Astrocyte of the spinal cord (primary cell): ENCODE measurements around the gene TMEM144.
"Not testable (repeated sequence)": the region's sequence is repeated elsewhere in the genome, so short reads cannot be mapped to it uniquely, and the experiment has no call there.

Experiments used
- DNase-seq: peaks from one replicate; pipeline ENCODE4 v3.0.0; 2011; ENCODE audit warnings: low read depth, low spot score
- H3K4me3 ChIP-seq: 2 replicates; pipeline ENCODE4 v1.5.1; 2011; ENCODE audit warnings: low read depth, mild to moderate bottlenecking, low read length, moderate library complexity
- in situ Hi-C: cut with HindIII; loops from 2 replicates; pipeline ENCODE4 v1.10.0; 2017; ENCODE audit warnings: low sequenced_read_pairs
- TF ChIP-seq, protein P1 (sequence below): IDR thresholded peaks from 2 replicates; pipeline ENCODE4 v1.5.1; 2012; ENCODE audit warnings: low read depth, mild to moderate bottlenecking, low read length, inconsistent platforms

The TMEM144 gene

DNA sequence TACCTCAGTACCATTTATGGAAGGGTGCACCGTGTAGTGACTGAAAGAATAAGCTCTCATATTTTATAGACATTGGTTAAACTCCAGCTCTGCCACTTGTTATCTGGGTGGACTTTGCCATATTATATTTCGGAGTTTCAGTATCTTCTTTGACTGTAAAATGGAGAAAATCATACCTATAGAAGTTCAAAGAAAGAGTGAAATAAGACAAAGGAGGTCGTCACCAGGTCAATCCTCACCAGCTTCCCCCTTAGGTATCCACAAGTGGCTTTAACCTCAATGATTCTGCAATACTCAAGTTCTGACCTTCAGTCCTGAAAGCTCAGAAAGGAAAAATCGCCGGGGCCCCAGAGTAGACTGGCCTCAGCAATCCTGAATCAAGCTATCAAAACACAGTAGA is 64.3 kb downstream of the TMEM144 start:
- no peak for DNase-seq
- no peak overlapping the region for H3K4me3 ChIP-seq
- in situ Hi-C loops, result no loop called here
- TF ChIP-seq, protein P1, sequence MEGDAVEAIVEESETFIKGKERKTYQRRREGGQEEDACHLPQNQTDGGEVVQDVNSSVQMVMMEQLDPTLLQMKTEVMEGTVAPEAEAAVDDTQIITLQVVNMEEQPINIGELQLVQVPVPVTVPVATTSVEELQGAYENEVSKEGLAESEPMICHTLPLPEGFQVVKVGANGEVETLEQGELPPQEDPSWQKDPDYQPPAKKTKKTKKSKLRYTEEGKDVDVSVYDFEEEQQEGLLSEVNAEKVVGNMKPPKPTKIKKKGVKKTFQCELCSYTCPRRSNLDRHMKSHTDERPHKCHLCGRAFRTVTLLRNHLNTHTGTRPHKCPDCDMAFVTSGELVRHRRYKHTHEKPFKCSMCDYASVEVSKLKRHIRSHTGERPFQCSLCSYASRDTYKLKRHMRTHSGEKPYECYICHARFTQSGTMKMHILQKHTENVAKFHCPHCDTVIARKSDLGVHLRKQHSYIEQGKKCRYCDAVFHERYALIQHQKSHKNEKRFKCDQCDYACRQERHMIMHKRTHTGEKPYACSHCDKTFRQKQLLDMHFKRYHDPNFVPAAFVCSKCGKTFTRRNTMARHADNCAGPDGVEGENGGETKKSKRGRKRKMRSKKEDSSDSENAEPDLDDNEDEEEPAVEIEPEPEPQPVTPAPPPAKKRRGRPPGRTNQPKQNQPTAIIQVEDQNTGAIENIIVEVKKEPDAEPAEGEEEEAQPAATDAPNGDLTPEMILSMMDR, result no peak

DNA sequence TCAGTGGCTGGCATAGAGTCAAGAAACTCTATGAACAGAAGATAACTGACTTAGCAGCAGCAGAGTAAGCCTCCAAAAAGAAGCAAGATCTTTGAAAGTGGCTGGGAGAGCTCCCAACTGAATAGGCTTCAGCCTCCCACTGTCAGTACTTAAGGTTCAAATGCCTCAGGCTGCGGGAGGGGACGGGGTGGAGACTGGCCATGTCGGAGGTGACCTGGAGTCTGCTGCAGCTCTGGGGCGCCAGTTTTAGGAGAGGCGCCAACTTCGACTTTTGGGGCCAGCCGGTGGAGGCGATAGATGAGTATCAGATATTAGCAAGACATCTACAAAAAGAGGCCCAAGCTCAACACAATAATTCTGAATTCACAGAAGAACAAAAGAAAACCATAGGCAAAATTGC is 67.3 kb downstream of the TMEM144 start:
- DNase-seq, result no peak
- in situ Hi-C loops, result no loop called here
- TF ChIP-seq, protein P1, result no peak
- no peak overlapping the region for H3K4me3 ChIP-seq

DNA sequence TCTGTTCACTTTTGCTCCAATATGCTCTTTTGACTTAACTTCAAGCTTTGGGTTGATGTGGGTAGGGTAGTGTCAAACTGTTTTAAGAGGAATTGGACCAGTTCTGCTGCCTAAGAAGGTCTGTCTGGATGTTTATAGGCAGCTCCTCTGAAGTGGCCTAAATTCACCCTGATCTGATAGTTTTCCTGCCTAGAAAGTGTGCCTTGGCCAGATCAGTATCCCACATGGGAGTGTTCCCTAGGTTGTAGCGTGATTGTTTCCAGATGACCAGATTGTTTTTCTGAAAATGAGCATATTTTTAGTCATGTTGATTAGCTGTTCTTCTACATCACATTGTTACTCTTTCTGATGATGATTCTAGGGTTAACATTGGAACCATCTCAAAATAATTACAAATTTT is 68.8 kb downstream of the TMEM144 start:
- DNase-seq, H3K4me3 ChIP-seq, in situ Hi-C loops: not testable (repeated sequence)

DNA sequence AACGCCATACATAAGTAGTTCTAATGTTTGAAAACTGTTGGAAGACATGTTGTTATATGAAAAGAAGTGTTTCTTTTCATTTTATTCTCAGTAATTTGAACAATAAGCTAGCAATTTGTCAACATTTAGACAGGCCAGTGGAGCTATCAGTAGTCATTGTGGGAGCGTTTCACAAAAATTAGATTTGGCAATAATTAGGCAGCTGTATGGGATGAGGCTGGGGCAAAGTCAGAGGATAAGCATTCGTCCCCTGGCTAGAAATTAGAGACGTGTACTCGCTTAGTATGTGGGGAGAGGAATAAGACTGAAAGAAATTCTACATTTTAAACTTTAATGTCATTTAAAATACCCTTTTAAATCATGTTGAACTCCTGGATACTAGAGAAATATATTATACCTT is 70.6 kb downstream of the TMEM144 start:
- no peak overlapping the region for H3K4me3 ChIP-seq
- DNase-seq, result no peak
- TF ChIP-seq, protein P1, result no peak
- in situ Hi-C loops, result no loop called here

DNA sequence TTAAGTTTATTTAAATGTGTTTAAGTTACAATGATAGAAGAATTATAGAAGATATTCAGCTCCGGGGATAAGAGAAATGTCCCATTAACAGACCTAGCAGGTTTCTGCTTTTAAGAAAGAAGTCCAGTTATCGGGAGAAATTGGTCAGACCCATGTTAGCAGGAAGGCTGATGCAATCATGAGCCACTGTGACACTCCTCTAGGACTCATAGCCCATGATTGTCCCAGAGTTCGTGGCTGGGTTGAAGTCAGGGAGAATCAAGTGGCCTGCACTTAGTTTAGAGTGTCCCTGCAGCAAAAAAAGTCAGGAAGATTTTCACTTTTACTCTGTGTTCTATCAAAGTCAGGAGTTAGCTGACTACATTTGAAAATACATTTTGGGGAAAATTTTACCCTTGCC is 72.0 kb downstream of the TMEM144 start:
- in situ Hi-C loops, result no loop called here
- H3K4me3 ChIP-seq, result no peak overlapping the region
- DNase-seq, result peak; percentile 80
- TF ChIP-seq, protein P1, result no peak

DNA sequence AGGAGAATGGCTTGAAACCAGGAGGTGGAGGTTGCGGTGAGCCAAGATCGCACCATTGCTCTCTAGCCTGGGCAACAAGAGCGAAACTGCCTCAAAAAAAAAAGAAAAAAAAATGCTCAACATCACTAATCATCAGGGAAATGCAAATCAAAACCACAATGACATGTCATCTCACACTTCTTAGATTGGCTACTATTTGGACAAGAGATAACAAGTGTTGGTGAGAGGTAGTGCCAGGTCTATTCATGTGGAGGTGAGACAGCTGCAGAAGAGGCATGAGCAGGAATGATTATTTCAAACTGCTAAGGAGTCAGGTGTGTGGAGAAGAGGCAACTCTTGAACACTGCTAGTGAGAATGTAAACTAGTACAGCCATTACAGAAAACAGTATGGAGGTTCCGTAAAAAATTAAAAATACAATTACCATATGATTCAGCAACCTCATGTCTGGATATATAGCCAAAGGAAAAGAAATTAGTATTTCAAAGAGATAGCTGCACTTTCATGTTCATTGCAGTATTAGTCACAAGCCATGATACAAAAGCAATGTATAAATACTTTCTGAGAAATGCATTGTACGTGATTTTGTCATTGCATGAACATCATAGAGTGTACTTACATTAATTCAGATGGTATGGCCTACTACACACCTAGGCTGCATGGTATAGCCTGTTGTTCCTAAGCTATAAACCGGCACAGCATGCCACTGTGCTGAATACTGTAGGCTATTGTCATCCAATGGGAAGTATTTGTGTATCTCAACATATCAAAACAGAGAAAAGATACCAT is 75.3 kb downstream of the TMEM144 start:
- no peak overlapping the region for H3K4me3 ChIP-seq
- no peak for DNase-seq
- TF ChIP-seq, protein P1, result no peak
- in situ Hi-C loops, result no loop called here

DNA sequence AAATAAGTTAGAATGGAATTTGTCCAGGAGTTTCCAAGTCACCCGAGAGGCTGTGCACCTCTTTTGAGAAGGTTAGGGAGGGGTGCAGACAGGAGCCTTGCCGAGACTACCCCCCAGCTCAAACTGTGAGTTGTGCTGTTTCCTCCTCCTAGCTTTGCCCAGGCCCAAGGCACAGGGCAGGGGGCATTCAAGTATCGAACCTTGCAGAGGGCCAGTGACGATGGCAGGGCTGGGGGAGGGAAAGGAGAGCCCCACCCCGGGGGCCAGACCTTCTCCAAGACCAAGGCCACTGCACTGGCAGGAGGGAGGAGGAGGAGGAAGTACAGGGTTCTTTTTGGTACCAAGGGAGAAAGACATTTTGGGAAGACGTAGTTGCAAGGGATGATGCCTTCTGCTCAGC is 80.6 kb downstream of the TMEM144 start:
- DNase-seq, result no peak
- in situ Hi-C loops, result no loop called here
- H3K4me3 ChIP-seq, result no peak overlapping the region
- TF ChIP-seq, protein P1, result no peak
